Neuronal stem cell (in vitro differentiated cells): ENCODE measurements around the gene ZFYVE9.

Experiments used
- DNase-seq: peaks from one replicate; pipeline ENCODE4 v3.0.0-alpha.2; 2013; ENCODE audit warnings: low spot score
- H2AFZ ChIP-seq: one replicate; pipeline ENCODE4 v1.6.1; 2013; ENCODE audit warnings: mild to moderate bottlenecking, low read length, inconsistent platforms
- H2AK5ac ChIP-seq: 2 replicates; pipeline ENCODE4 v1.6.1; 2013; ENCODE audit warnings: low read depth, mild to moderate bottlenecking, inconsistent platforms, low read length, moderate library complexity, mixed read lengths
- H2BK120ac ChIP-seq: 2 replicates; pipeline ENCODE4 v1.6.1; 2013; ENCODE audit warnings: low read depth, mild to moderate bottlenecking, inconsistent platforms, low read length, moderate library complexity, mixed read lengths
- H2BK12ac ChIP-seq: one replicate; pipeline ENCODE4 v1.6.1; 2013; ENCODE audit warnings: low read length, inconsistent platforms
- H2BK15ac ChIP-seq: 2 replicates; pipeline ENCODE4 v1.6.1; 2013; ENCODE audit warnings: mild to moderate bottlenecking, low read length, inconsistent platforms, mixed read lengths
- H2BK5ac ChIP-seq: one replicate; pipeline ENCODE4 v1.6.1; 2013; ENCODE audit warnings: inconsistent platforms, mild to moderate bottlenecking, low read length, moderate library complexity
- H3K14ac ChIP-seq: one replicate; pipeline ENCODE4 v1.6.1; 2013; ENCODE audit warnings: low read length, inconsistent platforms
- H3K18ac ChIP-seq: 2 replicates; pipeline ENCODE4 v1.6.1; 2013; ENCODE audit warnings: low read length, inconsistent platforms
- H3K23ac ChIP-seq: 2 replicates; pipeline ENCODE4 v1.6.1; 2013; ENCODE audit warnings: low read depth, mild to moderate bottlenecking, mixed read lengths, low read length, inconsistent platforms; ENCODE audit not compliant: poor library complexity
- H3K27ac ChIP-seq: replicated peaks from 3 replicates; pipeline ENCODE4 v1.5.1; 2013; ENCODE audit warnings: low read length, inconsistent platforms
- H3K27me3 ChIP-seq, 3 experiments: 2 replicates each; pipeline ENCODE4 v1.6.1; 2013; ENCODE audit warnings: low read length in 3 of 3, mild to moderate bottlenecking in 2 of 3, inconsistent platforms in 1 of 3, low read depth in 1 of 3, mixed read lengths in 1 of 3, moderate library complexity in 1 of 3; ENCODE audit not compliant: control insufficient read depth in 3 of 3, insufficient read depth in 3 of 3
- H3K36me3 ChIP-seq, 2 donors: replicated peaks in 1 of 2; 2 replicates each; pipeline ENCODE4 v1.6.1; 2013; ENCODE audit warnings: low read length in 2 of 2; ENCODE audit not compliant: control insufficient read depth in 2 of 2, insufficient read depth in 2 of 2
- H3K4ac ChIP-seq: 2 replicates; pipeline ENCODE4 v1.6.1; 2013; ENCODE audit warnings: inconsistent platforms, mild to moderate bottlenecking, low read length, moderate library complexity
- H3K4me1 ChIP-seq, 2 donors: 1 replicate in 1 of 2; 2 replicates in 1 of 2; pipeline ENCODE4 v1.6.1; 2013; ENCODE audit warnings: low read length in 2 of 2, low read depth in 1 of 2; ENCODE audit not compliant: control insufficient read depth in 2 of 2, insufficient read depth in 1 of 2
- H3K4me2 ChIP-seq: one replicate; pipeline ENCODE4 v1.6.1; 2013; ENCODE audit warnings: mild to moderate bottlenecking, low read length, inconsistent platforms; ENCODE audit not compliant: insufficient read depth, poor library complexity, severe bottlenecking
- H3K4me3 ChIP-seq, 2 donors: 2 replicates each; pipeline ENCODE4 v1.5.1; 2013; ENCODE audit warnings: low read length in 2 of 2, mild to moderate bottlenecking in 2 of 2, inconsistent platforms in 1 of 2, moderate library complexity in 1 of 2
- H3K79me1 ChIP-seq: one replicate; pipeline ENCODE4 v1.6.1; 2013; ENCODE audit warnings: low read depth, mild to moderate bottlenecking, inconsistent platforms, low read length, moderate library complexity
- H3K9ac ChIP-seq: one replicate; pipeline ENCODE4 v1.6.1; 2013; ENCODE audit warnings: mild to moderate bottlenecking, low read depth, low read length, inconsistent platforms; ENCODE audit not compliant: poor library complexity
- H3K9me3 ChIP-seq, 2 donors: replicated peaks in 1 of 2; 2 replicates each; pipeline versions ENCODE3 to v1.6.1; 2013; ENCODE audit warnings: low read length in 2 of 2, mild to moderate bottlenecking in 2 of 2, inconsistent platforms in 1 of 2, low read depth in 1 of 2, mixed read lengths in 1 of 2, moderate library complexity in 1 of 2; ENCODE audit not compliant: control insufficient read depth in 2 of 2, insufficient read depth in 1 of 2
- H4K8ac ChIP-seq: one replicate; pipeline ENCODE4 v1.6.1; 2013; ENCODE audit warnings: low read depth, mild to moderate bottlenecking, inconsistent platforms, low read length, moderate library complexity
- H4K91ac ChIP-seq: one replicate; pipeline ENCODE4 v1.6.1; 2013; ENCODE audit warnings: low read length, low read depth, mild to moderate bottlenecking, inconsistent platforms; ENCODE audit not compliant: poor library complexity
- WGBS, 2 donors: extraction: QIAGEN DNeasy Blood & Tissue Kit; methylation state at CpG; one replicate each; pipeline ENCODE4 v1.1.7; 2013; ENCODE audit warnings: missing lambda C conversion rate in 2 of 2, mixed read lengths in 1 of 2; ENCODE audit not compliant: insufficient read length in 2 of 2, insufficient replicate concordance in 1 of 2; ENCODE audit errors: extremely low coverage in 2 of 2; 5-methylcytosine and 5-hydroxymethylcytosine counted together

ZFYVE9 gene

DNA sequence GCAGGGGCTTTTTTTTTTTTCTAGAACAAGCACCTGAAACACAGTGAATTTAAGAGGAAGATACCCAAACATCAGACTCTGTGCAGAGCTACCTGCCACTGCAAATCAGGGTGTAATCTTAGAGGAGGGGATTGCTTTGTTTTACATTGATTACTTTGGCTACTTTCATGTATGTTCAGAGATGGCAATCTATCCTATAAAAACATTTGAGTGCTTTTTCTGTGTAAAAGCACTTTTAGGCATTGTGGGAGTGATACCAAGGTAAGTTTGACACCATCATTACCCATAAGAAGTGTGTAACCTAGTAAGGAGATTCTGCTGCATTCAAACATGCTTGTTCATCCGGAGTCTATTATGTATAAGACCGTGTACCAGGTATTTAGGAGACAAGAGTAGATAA lies 50.1 kb downstream of the ZFYVE9 start:
- H2AK5ac ChIP-seq, result no peak overlapping the region
- H3K14ac ChIP-seq, result no peak overlapping the region
- no peak overlapping the region for H3K4me2 ChIP-seq
- no peaks in the 10 kb centered on the region for H3K4me1 ChIP-seq
- H3K4me3 ChIP-seq, result no peak overlapping the region
- no peak overlapping the region for H2BK15ac ChIP-seq
- H2BK5ac ChIP-seq, result no peak overlapping the region
- no peak overlapping the region for H3K18ac ChIP-seq
- no peak overlapping the region for H2BK120ac ChIP-seq
- H3K36me3 ChIP-seq, result no peaks in the 10 kb centered on the region
- WGBS, 2 donors, result no CpG with 5 or more reads among the region's 2 CpGs
- no peak overlapping the region for H2BK12ac ChIP-seq
- H3K79me1 ChIP-seq, result no peaks in the 10 kb centered on the region
- H4K91ac ChIP-seq, result no peak overlapping the region
- no peak overlapping the region for H4K8ac ChIP-seq
- H3K27ac ChIP-seq, result no peak overlapping the region
- no peak for DNase-seq
- no peaks in the 10 kb centered on the region for H3K27me3 ChIP-seq
- no peak overlapping the region for H3K23ac ChIP-seq
- H3K9me3 ChIP-seq, result peaks cover 0 to 5% of the 10 kb centered on the region in 2 donors
- H2AFZ ChIP-seq, result no peak overlapping the region
- H3K4ac ChIP-seq, result no peak overlapping the region
- no peak overlapping the region for H3K9ac ChIP-seq

DNA sequence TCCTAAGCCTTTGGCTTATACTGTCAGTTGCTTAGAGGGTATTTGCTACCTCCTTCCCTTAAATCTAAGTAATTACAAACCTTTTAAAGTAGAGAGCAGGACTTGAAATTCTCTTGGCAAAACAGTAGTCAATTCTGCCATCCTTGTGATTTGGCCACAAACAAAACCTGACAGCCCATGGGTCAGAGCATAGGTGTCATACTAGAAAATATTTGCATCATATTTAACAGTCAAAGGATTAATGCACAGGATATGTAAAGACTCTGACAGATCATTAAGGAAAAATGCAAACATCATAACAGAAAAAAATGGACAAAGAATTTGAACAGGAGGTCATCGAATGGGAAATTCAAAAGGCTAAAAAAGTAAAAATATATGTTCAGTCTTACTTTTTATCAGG lies 50.5 kb downstream of the ZFYVE9 start:
- Histone ChIP-seq H2BK120ac (no peak overlapping the region), H3K27ac (no peak overlapping the region), H3K4me1 (no peaks in the 10 kb centered on the region), H2BK12ac (no peak overlapping the region), H4K8ac (no peak overlapping the region), H3K4me3 (no peak overlapping the region), H3K36me3 (no peaks in the 10 kb centered on the region), H3K18ac (no peak overlapping the region), H3K9ac (no peak overlapping the region), H2BK5ac (no peak overlapping the region), H3K4me2 (no peak overlapping the region), H3K27me3 (no peaks in the 10 kb centered on the region), H2AK5ac (no peak overlapping the region), H2BK15ac (no peak overlapping the region), H3K4ac (no peak overlapping the region), H2AFZ (no peak overlapping the region), H3K23ac (no peak overlapping the region), H3K79me1 (no peaks in the 10 kb centered on the region), H3K9me3 (peaks cover 0 to 3% of the 10 kb centered on the region in 2 donors), H3K14ac (no peak overlapping the region), H4K91ac (no peak overlapping the region)
- DNase-seq, result no peak
- WGBS, 2 donors, result no CpG with 5 or more reads among the region's 1 CpG

DNA sequence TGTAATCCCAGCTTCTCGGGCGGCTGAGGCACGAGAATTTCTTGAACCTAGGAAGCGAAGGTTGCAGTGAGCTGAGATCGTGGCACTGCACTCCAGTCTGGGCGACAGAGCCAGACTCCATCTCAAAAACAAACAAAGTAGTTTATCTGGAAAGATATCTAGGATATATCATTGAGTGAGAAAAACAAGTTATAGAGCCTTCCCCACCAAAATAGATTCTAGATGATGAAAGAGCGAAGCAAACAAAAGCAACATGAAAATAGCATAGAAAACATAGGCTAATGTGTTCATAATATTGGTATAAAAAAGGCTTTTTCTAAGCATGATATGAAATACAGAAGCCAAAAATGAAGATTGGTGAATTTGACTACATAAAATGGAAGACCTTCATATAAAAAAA lies 52.1 kb downstream of the ZFYVE9 start:
- Histone ChIP-seq H3K4me2 (no peak overlapping the region), H3K18ac (no peak overlapping the region), H3K9me3 (peaks cover 0 to 3% of the 10 kb centered on the region in 2 donors), H4K8ac (no peak overlapping the region), H3K4ac (no peak overlapping the region), H3K27ac (no peak overlapping the region), H2BK5ac (no peak overlapping the region), H2BK12ac (no peak overlapping the region), H2AFZ (no peak overlapping the region), H3K4me3 (no peak overlapping the region), H3K4me1 (no peaks in the 10 kb centered on the region), H3K36me3 (no peaks in the 10 kb centered on the region), H3K79me1 (no peaks in the 10 kb centered on the region), H2AK5ac (no peak overlapping the region), H3K23ac (no peak overlapping the region), H2BK15ac (no peak overlapping the region), H4K91ac (no peak overlapping the region), H2BK120ac (no peak overlapping the region), H3K9ac (no peak overlapping the region), H3K27me3 (no peaks in the 10 kb centered on the region), H3K14ac (no peak overlapping the region)
- WGBS, 2 donors, result no CpG with 5 or more reads among the region's 7 CpGs
- DNase-seq, result no peak

DNA sequence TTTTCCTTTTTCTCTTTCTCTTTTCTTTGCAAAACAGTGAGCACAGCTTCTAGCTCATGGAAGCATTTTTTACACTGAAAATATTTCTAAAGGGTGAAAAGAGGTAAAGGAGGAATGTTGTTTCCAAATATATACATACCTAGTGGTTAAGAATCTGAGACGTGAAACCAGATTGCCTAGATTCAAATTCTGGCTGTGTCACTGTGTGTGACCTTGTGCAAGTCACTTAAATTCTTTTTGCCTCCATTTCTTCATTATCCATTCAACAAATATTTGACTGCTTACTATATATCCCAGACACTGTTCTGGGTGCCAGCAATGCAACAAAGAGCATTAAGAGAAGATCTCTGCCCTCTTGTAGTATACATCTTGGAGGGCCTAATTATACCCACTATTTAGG lies 53.3 kb downstream of the ZFYVE9 start:
- WGBS, 2 donors, result no CpG with 5 or more reads among the region's 1 CpG
- Histone ChIP-seq H2AFZ (no peak overlapping the region), H2BK120ac (no peak overlapping the region), H3K18ac (no peak overlapping the region), H2BK5ac (no peak overlapping the region), H3K79me1 (no peaks in the 10 kb centered on the region), H3K4me2 (no peak overlapping the region), H4K91ac (no peak overlapping the region), H3K9me3 (peaks cover 0 to 8% of the 10 kb centered on the region in 2 donors), H4K8ac (no peak overlapping the region), H2AK5ac (no peak overlapping the region), H3K4me1 (no peaks in the 10 kb centered on the region), H2BK12ac (no peak overlapping the region), H3K9ac (no peak overlapping the region), H2BK15ac (no peak overlapping the region), H3K14ac (no peak overlapping the region), H3K4me3 (no peak overlapping the region), H3K4ac (no peak overlapping the region), H3K36me3 (no peaks in the 10 kb centered on the region), H3K23ac (no peak overlapping the region), H3K27ac (no peak overlapping the region), H3K27me3 (no peaks in the 10 kb centered on the region)
- DNase-seq, result no peak
